ENCODE results near the gene ODF4. TPM values are rescaled to one million over a fixed set of nuclear protein-coding genes. Genes with fewer than 3 reads are reported as not detected.

ODF4 gene
- total and polyA plus RNA-seq, 9 donors = not detected

GRCh38 chr17:8386841-8387240 lies 47.2 kb downstream of the ODF4 start:
- H3K27ac ChIP-seq = no peak overlapping the region
- H3K36me3 ChIP-seq = no peaks in the 10 kb centered on the region
- intact Hi-C loops (cut with DNase I) = no loop called here
- H3K4me3 ChIP-seq = no peak overlapping the region
- H3K9me3 ChIP-seq = no peaks in the 10 kb centered on the region
- H3K27me3 ChIP-seq = no peaks in the 10 kb centered on the region
- WGBS, 3 donors = 60 to 71% (median 63%) methylated on average over 6 of the region's 6 CpGs
- no peak for DNase-seq
- peaks cover 3% of the 10 kb centered on the region for H3K4me1 ChIP-seq (ENCODE audit: insufficient read depth)
- TF ChIP-seq CTCF (IDR thresholded peaks at IDR 0.05) (no peak), EP300 (IDR thresholded peaks at IDR 0.05) (no peak), POLR2A (IDR thresholded peaks at IDR 0.05) (no peak)

GRCh38 chr17:8387914-8388651 lies 48.4 kb downstream of the ODF4 start:
- no peak overlapping the region for H3K4me3 ChIP-seq
- H3K4me1 ChIP-seq (ENCODE audit: insufficient read depth) = peaks cover 1% of the 10 kb centered on the region
- no peaks in the 10 kb centered on the region for H3K27me3 ChIP-seq
- TF ChIP-seq POLR2A (IDR thresholded peaks at IDR 0.05) (no peak), EP300 (IDR thresholded peaks at IDR 0.05) (no peak), CTCF (IDR thresholded peaks at IDR 0.05) (no peak)
- H3K27ac ChIP-seq = no peak overlapping the region
- intact Hi-C loops (cut with DNase I) = no loop called here
- H3K36me3 ChIP-seq = no peaks in the 10 kb centered on the region
- no peak for DNase-seq
- no peaks in the 10 kb centered on the region for H3K9me3 ChIP-seq
- 89 to 92% (median 91%) methylated on average over 7 of the region's 7 CpGs for WGBS, 3 donors

GRCh38 chr17:8391711-8392110 lies 52.1 kb downstream of the ODF4 start:
- WGBS, 3 donors = 13 to 25% (median 15%) methylated on average over 9 of the region's 9 CpGs
- TF ChIP-seq POLR2A (IDR thresholded peaks at IDR 0.05) (no peak), CTCF (IDR thresholded peaks at IDR 0.05) (no peak), EP300 (IDR thresholded peaks at IDR 0.05) (no peak)
- DNase-seq = no peak
- intact Hi-C loops (cut with DNase I) = no loop called here
- Histone ChIP-seq H3K36me3 (no peaks in the 10 kb centered on the region), H3K4me3 (no peak overlapping the region), H3K27me3 (no peaks in the 10 kb centered on the region), H3K9me3 (no peaks in the 10 kb centered on the region), H3K27ac (no peak overlapping the region), H3K4me1 (ENCODE audit: insufficient read depth) (no peaks in the 10 kb centered on the region)

GRCh38 chr17:8392274-8392673 lies 52.6 kb downstream of the ODF4 start:
- WGBS, 3 donors = 35 to 60% (median 53%) methylated on average over 7 to 18 of the region's 18 CpGs
- intact Hi-C loops (cut with DNase I) = no loop called here
- Histone ChIP-seq H3K4me3 (no peak overlapping the region), H3K4me1 (ENCODE audit: insufficient read depth) (no peaks in the 10 kb centered on the region), H3K27ac (no peak overlapping the region), H3K36me3 (no peaks in the 10 kb centered on the region), H3K27me3 (no peaks in the 10 kb centered on the region), H3K9me3 (no peaks in the 10 kb centered on the region)
- no peak for DNase-seq
- no peak for TF ChIP-seq EP300 (IDR thresholded peaks at IDR 0.05)
- TF ChIP-seq CTCF (IDR thresholded peaks at IDR 0.05) = no peak
- TF ChIP-seq POLR2A (IDR thresholded peaks at IDR 0.05) = no peak

All from ovary (tissue), 9 donors.